HG02885 (cell line): ENCODE results near the gene JPT2.
"Not testable (repeated sequence)": the region's sequence is repeated elsewhere in the genome, so short reads cannot be mapped to it uniquely, and the experiment has no call there.

Experiments
- ATAC-seq: cut with Tn5 transposase; IDR thresholded peaks from one replicate; pipeline ENCODE4 v1.9.1; 2021; ENCODE audit warnings: mild to moderate bottlenecking; ENCODE audit not compliant: unreplicated experiment, poor library complexity

Gene JPT2

DNA sequence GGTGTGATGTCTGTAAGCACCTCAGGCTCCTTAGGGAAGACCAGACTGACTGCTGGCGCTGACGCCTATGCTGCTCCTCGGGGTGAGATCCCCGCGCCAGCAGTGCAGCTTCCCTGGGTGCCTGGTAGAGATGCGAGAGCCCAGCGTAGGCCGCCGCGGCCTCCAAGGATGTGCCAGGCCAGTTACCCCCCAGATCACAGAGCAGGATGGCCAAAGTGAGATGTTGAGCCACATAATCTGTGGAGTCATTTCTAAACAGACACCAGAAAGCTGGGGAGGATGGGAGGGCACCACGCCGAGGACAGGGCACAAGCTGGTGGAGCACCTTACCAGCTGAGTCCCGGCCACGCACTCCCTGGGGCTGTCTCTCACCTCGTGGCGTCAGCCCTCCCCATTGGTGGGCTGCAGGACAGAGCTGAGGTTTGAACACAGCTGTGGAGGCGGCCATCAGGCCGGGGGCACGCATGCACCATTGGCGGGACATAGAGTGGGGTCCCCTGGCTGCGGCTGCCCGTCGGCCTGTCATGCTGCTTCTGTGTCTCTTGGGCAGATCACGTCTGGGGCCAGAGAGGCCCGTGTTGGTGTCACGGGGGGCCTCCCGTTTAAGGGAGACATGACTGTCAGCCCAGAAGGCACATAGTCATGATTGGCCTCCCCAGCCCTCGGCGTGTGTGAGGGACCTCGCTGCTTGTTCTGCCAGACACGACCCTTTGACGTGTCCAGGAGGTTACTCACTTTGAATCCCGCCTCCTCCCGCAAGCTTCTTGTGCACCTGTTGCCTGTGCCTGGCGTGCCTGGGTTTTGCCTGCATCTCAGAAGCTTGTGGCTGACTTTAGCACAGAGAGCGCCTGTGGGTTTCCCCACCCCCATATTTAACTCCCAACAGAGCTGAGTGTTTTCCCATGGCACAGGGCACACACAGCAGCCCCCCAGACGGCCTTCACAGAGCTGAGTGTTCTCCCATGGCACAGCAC lies 49.9 kb downstream of the JPT2 start:
- no peak for ATAC-seq

DNA sequence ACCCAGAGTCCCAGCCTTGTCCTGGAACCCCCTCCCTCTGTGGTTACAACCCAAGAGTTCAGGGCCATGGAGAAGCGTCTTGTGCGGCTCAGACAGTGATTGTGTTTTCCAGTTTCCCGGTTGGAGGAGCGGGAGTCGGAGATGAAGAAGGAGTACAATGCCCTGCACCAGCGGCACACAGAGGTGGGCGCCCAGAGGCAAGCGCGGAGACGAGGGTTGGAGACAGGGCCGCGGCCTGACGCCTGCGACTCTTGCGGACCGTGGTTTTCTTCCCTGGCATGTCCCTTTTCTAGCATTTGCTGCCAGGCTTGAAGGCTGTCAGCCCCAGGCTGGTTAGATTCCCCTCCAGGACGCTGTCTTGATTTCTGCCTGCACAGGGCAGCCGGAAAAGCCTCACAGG lies 50.9 kb downstream of the JPT2 start:
- no peak for ATAC-seq

DNA sequence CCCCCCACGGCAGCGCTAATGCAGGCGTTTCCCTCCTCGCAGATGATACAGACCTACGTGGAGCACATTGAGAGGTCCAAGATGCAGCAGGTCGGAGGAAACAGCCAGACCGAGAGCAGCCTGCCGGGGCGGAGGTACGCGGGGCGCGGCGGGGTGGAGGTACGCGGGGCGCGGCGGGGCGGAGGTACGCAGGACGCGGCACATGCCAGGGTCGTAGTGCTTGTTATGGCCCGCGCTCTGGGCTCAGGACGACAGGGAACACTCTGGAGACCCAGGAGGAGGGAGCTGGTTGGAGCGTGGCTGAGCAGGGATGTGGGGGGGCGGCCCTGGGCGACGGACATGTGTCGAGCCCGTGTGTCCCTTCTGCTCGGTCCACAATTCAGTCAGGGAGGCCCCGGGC lies 51.4 kb downstream of the JPT2 start:
- no peak for ATAC-seq

DNA sequence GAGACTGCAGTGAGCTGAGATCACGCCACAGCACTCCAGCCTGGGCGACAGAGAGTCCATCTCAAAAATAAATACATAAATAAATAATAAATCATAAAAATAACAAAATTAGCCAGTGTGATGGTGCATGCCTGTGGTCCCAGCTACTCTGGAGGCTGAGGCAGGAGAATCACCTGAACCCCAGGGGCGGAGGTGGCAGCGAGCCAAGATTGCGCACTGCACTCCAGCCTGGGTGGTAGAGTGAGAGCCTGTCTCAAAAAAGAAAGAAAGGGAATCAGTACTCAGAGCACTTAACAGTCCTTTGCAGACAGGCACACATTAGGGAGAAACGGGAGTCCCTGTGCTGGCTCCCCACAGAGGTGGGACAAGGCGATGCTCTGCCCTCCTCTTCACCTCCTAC lies 53.0 kb downstream of the JPT2 start:
- no peak for ATAC-seq

DNA sequence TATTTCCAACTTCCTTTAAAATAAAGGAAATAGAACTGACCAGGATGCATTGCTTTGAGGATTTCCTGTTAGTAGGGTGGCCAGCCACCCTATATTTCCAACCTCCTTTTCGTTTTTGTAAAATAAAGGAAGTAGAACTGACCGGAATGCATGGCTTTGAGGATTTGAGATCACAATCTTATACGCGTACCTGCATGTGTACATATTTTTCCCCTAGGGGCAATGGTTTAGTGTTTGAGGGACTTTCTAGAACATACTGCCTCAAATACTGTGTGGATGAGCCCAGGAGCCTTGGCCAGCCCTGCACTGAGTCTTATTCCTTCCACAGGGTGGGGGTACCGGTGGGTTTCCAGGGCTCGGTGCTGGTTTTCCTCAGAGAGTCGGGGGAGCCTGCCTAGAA lies 53.5 kb downstream of the JPT2 start:
- ATAC-seq = no peak

DNA sequence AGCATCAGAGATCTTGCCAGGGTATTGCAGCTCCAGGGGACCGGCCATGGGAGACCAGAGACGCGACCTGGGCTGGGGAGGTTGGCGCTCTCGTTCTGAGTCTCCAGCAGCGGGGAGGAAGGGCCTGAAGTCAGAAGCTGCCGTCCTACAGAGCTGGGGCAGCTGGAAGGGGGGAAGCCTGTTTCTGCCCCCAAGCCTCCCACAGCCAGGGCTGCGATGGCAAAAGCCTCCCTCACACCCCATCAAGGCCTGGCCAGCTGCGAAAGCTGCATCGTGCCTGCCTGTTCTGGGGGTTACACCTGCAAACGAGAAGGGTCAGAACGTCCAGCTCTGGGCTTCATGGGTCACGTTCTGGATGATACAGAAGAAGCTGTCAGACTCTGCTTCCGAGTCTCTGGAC lies 54.0 kb downstream of the JPT2 start:
- no peak for ATAC-seq

GRCh38 chr16:1732551-1732987 lies 54.5 kb downstream of the JPT2 start:
- not testable (repeated sequence) for ATAC-seq

GRCh38 chr16:1734123-1734522 lies 56.0 kb downstream of the JPT2 start:
- ATAC-seq = no peak

DNA sequence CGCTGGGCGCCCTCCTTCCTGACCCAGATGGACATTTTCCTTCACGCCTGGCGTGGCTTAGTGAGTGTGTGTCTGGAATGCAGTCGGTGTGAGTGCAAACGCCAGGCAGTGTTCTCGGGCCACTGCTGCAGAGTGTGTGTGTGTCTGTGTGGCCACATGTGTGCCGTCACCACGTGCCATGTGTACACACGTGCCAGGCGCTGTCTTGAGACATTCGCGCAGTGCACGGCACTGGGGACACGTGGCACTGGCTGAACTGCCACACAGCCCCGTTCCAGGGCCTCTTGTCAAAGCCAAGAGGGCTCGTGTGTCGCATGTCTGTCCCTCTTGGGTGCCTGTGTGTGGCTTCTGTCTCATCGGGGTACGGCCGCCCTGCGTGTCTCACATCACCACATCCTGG lies 56.7 kb downstream of the JPT2 start:
- no peak for ATAC-seq

DNA sequence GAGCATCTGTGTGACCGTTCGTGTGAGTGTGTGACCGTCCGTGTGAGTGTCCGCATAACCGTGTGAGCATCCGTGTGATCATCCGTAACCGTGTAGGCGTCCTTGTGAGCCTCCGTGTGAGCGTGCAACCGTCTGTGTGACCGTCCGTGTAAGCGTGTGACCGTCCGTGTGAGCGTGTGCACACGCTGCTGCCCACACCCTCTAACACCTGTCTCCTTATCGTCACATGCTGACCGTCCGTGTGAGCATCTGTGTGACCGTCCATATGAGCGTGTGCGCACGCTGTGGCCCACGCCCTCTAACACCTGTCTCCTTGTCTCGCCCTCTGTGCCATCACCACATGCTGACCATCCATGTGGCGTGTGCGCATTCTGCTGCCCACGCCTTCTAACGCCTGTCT lies 62.2 kb downstream of the JPT2 start:
- ATAC-seq = no peak

GRCh38 chr16:1740781-1741490 lies 62.9 kb downstream of the JPT2 start:
- no peak for ATAC-seq

DNA sequence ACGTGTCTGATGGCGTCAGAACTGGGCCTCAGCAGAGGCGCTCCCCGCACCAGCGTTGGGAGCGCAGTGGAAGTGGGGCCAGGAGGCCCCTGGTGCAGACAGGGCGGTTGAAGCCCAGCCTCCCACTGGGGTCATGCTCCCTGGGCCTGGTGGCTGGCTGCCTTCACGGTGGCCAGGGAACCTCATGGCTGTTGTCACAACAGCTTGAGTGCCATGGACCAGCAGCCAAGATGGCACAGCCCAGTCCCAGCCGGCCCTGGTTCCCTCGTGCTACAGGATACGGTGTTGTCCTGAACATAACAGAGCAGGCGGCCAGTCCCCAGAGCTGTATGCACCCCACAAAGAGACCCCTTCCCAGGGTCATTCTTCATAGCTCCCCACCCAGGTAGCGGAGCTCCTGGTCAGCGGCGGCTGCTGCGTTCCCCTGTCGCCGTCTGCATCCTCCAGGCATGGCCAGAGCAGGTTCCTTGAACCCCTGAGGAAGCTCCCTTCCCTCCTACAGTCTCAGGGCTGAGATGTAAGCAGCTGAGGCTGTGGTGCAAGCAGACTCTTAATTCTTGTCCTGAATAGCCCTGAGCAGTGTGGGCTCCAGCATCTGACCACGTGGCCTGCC lies 63.6 kb downstream of the JPT2 start:
- no peak for ATAC-seq

- no peak for ATAC-seq
Observed at GRCh38 chr16:1743376-1744337, 65.6 kb downstream of the JPT2 start.

GRCh38 chr16:1744338-1744840 lies 66.3 kb downstream of the JPT2 start:
- no peak for ATAC-seq

DNA sequence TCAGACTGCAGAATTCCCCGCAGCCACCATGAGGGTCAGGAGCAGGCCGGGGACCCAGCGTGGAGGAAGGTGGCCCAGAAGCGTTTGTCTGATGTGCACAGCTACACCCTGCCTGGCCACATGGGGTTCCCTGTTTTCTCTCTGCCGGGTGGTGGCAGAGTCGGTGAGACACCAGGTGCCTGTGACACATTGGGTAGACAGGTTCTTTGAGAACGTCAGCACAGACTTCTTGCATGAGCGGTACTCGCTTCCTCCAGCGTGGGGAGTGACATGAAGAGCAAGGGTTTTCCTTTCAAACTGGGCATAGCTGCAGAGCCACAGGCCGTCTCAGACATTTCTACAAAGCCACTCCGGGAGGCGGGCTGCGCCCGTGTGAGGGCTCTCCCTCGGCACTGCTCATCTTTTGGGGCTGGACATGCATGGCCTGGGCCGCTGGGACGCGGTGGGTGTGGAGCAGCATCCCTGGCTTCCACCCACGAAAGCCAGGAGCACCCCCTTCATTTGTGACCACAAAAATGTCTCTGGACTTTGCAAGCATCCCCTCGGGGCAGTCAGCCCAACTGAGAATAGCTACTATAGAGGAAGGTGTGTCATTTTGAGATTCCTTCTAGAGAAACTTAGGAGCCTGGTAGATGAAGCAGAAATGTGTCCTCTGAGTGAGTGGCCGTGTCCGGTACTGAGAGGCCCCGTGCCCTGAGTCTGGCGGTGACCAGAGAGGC lies 67.3 kb downstream of the JPT2 start:
- no peak for ATAC-seq

- no peak for ATAC-seq
Observed at GRCh38 chr16:1745900-1746692, 68.0 kb downstream of the JPT2 start.

GRCh38 chr16:1746693-1747195 lies 68.7 kb downstream of the JPT2 start:
- no peak for ATAC-seq

- no peak for ATAC-seq
Observed at GRCh38 chr16:1747934-1748333, 69.9 kb downstream of the JPT2 start.
